ENCODE measurements around the gene INPP5K.

DNA sequence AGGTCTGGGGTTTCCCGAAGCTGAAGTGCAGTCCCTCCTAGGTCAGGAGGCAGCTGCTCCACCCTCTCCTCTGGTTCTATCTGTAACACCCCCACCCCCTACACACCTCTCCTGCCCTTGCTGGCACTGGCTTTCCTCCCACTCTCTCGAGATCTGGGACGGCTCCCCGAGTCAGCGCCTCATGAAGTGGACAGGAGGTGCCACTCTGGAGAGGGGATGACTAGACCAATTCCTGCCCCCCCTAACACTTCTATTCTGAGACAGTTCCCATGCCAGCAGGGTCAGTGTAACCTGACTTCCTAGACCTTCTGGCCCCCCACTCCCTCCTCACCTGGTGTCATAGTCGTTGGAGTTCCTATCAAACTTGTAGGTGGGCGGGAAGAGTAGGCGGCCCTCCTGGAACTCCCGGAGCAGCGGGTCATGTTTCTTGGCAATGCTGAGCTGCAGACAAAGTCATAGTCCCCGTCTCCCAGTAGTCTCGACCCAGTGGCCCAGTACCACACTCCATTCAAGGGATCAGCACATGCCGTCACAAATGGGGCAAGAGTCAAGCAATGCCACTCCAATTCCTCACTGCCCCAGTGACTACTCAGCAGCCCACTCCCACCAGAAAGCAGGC lies 9.7 kb downstream of the INPP5K start:
- no peak for TF ChIP-seq GATA2 (IDR thresholded peaks at IDR 0.05; ENCODE audit: low read depth, low read length)
- TF ChIP-seq GATA3 (IDR thresholded peaks at IDR 0.05; ENCODE audit: low read depth, low read length) = no peak

All from SH-SY5Y (cell line).